Activated CD8-positive, alpha-beta memory T cell treated with anti-CD3 and anti-CD28 coated beads for 1 hour (primary cell): ENCODE data around the gene WNT9A.

Experiments used
- DNase-seq, 2 donors: peaks; one replicate each; pipeline ENCODE4 v3.0.0-alpha.2; 2020; ENCODE audit warnings: low read depth in 1 of 2; ENCODE audit errors: extremely low read depth in 1 of 2

Gene WNT9A

GRCh38 chr1:227942716-227943261, 4.9 kb downstream of the WNT9A start:
- DNase-seq = no peak

- no peak for DNase-seq
These were observed 5.6 kb downstream of the WNT9A start for GRCh38 chr1:227942021-227942715.

GRCh38 chr1:227941509-227942020, 6.2 kb downstream of the WNT9A start:
- DNase-seq = no peak

GRCh38 chr1:227940791-227941241, 6.9 kb downstream of the WNT9A start:
- DNase-seq = no peak

- DNase-seq = no peak
These were observed 7.7 kb downstream of the WNT9A start for GRCh38 chr1:227939791-227940771.

- DNase-seq = no peak
These were observed 8.6 kb downstream of the WNT9A start for GRCh38 chr1:227938911-227939790.

- no peak for DNase-seq
These were observed 9.5 kb downstream of the WNT9A start for GRCh38 chr1:227938276-227938675.

GRCh38 chr1:227937838-227938145, 9.9 kb downstream of the WNT9A start:
- no peak for DNase-seq

GRCh38 chr1:227937031-227937837, 10.5 kb downstream of the WNT9A start:
- no peak for DNase-seq

GRCh38 chr1:227935826-227936225, 11.9 kb downstream of the WNT9A start:
- DNase-seq = no peak

GRCh38 chr1:227934476-227935313, 13.0 kb downstream of the WNT9A start:
- DNase-seq = no peak

GRCh38 chr1:227929751-227930472, 17.8 kb downstream of the WNT9A start:
- no peak for DNase-seq

GRCh38 chr1:227928811-227929375, 18.8 kb downstream of the WNT9A start:
- DNase-seq = no peak

- no peak for DNase-seq
These were observed 19.6 kb downstream of the WNT9A start for GRCh38 chr1:227927971-227928741.

- DNase-seq = no peak
These were observed 20.5 kb downstream of the WNT9A start for GRCh38 chr1:227926896-227927885.

- no peak for DNase-seq
These were observed 21.4 kb downstream of the WNT9A start for GRCh38 chr1:227926216-227926791.
